G401 (cell line): ENCODE data around the gene SPDYE17. TPM values are rescaled to one million over a fixed set of nuclear protein-coding genes. Genes with fewer than 3 reads are reported as not detected.
"Not testable (repeated sequence)": the region's sequence is repeated elsewhere in the genome, so short reads cannot be mapped to it uniquely, and the experiment has no call there.

Experiments used
- DNase-seq: peaks from one replicate; pipeline ENCODE4 v3.0.0-alpha.2; 2015; ENCODE audit warnings: low spot score
- in situ Hi-C: cut with HindIII; loops from 2 replicates; pipeline ENCODE4 v1.10.0; 2016; ENCODE audit warnings: low sequenced_read_pairs, mixed read lengths
- total RNA-seq: library from RNA; depleted of rRNA; stranded (reverse); fragments of >200 nt; shearing (Covaris generic); gene quantifications from 2 replicates; pipeline ENCODE4 v1.2.3, GENCODE V29; 2014; rRNA removed

SPDYE17 gene, protein sequence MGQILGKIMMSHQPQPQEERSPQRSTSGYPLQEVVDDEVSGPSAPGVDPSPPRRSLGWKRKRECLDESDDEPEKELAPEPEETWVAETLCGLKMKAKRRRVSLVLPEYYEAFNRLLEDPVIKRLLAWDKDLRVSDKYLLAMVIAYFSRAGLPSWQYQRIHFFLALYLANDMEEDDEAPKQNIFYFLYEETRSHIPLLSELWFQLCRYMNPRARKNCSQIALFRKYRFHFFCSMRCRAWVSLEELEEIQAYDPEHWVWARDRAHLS
- not detected in 2 replicates for total RNA-seq

DNA sequence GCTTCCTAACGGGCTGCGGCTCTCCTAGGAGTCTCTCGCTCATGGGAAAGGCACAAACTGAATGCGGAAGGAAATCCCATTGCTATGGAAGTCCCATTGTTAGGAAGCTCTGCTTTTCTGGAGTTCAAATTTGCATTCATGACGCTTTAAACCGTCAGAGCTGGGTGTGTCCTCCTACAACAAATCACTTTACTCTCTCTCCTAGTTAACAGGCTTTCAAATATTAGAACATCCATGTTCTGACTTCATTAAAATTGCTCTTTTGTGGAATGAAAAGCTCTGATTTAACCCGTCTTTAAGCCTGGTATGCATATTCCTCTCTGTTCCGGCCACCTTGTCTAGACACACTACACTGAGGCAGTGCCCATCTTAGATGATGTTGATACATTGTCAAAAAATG, at the start of gene SPDYE17:
Gene SPDYE17, minus strand, starts transcription at position 101 of the 400 bp plus-strand sequence. CDS start 1,791 bp downstream, outside the sequence.
- DNase-seq, in situ Hi-C loops: not testable (repeated sequence)

DNA sequence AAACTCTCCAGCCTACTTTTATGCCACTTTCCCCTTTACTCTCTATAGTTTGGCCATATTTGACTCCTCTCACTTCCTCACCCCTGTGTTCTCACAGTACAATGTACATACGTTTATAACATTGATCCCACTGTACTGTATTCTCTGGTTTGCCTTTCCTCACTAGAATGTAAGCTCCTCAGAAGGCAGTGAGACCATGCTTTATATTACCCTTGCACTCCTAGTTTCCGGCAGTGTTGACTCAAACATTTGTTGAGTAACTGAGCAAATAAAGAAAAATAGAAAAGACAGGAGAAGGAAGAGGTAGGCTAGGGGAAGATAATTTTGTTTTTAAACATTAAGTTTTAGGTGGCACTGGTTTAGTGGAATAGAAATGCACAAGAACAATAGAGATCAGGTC, 48.1 kb upstream of the SPDYE17 start:
- DNase-seq, in situ Hi-C loops: not testable (repeated sequence)

- DNase-seq, in situ Hi-C loops: not testable (repeated sequence)
Measured at GRCh38 chr7:77079624-77080023, 47.5 kb upstream of the SPDYE17 start.

- in situ Hi-C loops, DNase-seq: not testable (repeated sequence)
Measured at GRCh38 chr7:77079112-77079511, 47.0 kb upstream of the SPDYE17 start.

GRCh38 chr7:77077060-77077459, 44.9 kb upstream of the SPDYE17 start:
- DNase-seq, in situ Hi-C loops: not testable (repeated sequence)

DNA sequence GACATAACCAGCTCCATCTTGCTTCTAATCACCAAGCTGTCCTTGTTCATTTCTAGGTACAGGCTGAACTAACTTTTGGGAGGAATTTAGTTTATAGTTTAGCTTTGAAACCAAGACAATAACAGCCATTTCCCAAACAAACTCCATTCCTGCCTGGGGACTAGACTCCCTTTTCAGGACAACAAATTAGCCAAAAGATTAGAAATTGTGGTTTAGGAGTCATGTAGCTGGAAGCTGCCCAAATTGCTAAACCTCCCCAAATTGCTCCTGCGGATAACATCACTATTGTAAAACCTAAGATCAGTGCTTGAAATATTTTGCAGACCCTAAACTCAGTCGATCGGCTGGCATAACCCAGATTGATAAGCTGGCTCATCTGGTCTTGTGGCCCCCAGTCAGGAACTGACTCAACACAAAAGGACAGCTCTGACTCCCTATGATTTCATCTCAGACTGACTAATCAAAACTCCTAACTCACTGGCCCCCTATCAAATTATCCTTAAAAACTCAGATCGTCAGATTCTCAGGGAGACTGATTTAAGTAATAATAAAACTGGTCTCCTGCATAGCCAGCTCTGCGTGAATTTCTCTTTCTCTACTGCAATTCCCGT, 42.7 kb upstream of the SPDYE17 start:
- in situ Hi-C loops, DNase-seq: not testable (repeated sequence)

GRCh38 chr7:77071108-77071507, 38.9 kb upstream of the SPDYE17 start:
- in situ Hi-C loops, DNase-seq: not testable (repeated sequence)

DNA sequence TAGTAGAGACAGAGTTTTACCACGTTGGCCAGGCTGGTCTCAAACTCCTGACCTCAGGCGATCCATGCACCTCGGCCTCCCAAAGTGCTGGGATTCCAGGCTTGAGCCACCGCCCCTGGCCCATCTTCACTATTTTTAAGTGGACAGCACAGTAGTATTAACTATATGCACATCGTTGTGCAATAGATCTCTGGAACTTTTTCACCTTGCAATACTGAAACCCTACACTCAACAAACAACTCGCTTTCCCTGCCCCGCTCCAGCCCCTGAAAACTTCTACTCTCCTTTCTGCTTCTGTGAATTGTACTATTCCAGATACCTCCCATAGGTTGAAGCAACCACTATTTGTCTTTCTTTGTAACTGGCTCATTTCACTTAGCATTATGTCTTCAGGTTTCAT, 33.7 kb upstream of the SPDYE17 start:
- DNase-seq, in situ Hi-C loops: not testable (repeated sequence)

DNA sequence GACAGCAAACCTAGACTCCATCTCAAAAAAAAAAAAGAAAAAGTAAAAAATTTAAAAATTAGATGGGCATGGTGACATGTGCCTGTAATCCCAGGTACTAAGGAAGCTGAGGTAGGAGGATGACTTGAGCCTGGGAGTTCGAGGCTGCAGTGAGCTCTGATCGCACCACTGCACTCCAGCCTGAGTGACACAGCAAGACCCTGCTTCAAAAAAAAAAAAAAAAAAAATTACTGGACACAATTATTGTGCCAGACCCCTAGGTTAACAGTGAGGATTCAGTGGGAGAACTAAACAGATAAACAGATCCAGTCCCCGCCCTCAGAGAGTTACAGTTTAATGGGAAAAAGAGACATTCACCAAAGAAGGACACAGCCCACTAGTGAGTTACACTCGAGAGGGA, 31.6 kb upstream of the SPDYE17 start:
- in situ Hi-C loops, DNase-seq: not testable (repeated sequence)

DNA sequence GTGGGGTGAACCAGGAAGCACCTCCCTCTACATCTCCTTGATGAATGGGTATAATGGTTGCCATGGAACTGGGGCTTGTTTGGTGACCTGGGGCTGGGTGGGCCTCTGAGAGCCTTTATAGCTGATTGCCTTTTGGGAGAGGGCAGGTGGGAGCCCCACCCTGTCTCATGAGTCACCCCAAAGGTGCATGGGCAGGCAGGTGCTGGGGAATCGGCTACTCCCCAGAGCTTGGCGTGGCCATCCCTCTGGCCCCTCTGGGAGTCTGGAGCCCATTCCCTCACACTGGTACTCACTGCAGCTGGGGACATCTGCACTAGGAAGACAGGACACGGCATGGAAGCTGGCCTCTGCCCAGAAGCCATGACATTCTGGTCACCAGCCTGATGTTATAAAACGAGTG, 30.4 kb upstream of the SPDYE17 start, which contains the start of gene SPDYE18:
Gene SPDYE18, minus strand, starts transcription at position 2 of the 400 bp plus-strand sequence. CDS start 2,046 bp downstream, outside the sequence.
- DNase-seq, in situ Hi-C loops: not testable (repeated sequence)

DNA sequence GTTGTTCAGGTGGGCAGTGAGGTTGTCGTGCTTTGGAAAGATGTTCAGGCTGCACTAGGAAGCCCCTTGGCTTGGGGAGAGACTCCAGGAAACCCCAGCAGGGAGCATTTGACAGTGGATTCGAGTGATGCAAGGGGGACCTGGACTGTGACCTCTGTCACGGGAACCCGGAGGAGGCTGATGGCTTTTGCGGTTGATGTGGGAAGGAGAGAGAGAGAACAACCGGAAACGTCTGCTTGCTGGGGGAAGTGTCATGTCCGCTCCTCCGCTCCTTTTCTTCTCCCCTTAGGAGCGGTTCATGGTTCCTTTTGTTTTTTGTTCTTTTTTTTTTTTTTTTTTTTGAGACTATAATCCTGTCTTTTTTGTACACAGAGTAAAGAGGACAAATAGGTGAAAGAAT, 5.8 kb downstream of the SPDYE17 start:
- in situ Hi-C loops, DNase-seq: not testable (repeated sequence)

- in situ Hi-C loops: not testable (repeated sequence)
- DNase-seq: peak; percentile 45
Measured at GRCh38 chr7:77010074-77010680, 22.0 kb downstream of the SPDYE17 start.

DNA sequence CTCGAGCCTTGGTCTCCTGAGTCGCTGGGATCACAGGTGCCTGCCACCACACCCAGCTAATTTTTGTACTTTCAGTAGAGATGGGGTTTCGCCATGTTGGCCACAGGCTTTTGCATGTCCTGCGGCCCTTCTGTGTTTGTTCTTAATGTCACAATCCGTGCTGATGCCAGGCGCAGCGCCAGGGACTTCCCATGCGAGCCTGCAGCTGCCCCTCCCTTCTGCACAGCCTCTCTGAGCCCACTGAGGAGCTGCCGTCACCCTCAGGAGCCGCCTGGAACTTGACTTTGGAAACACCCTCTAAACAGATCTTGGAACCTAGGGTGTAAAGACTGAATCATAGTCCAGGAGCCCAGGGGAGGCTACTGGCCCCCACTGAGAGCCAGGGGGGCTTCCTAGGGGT, 24.2 kb downstream of the SPDYE17 start:
- in situ Hi-C loops: not testable (repeated sequence)
- peak; percentile 0 for DNase-seq

GRCh38 chr7:77006127-77007110, 25.7 kb downstream of the SPDYE17 start:
- DNase-seq, in situ Hi-C loops: not testable (repeated sequence)

- DNase-seq, in situ Hi-C loops: not testable (repeated sequence)
Measured at GRCh38 chr7:77005461-77006057, 26.6 kb downstream of the SPDYE17 start.

GRCh38 chr7:77004151-77004550, 28.0 kb downstream of the SPDYE17 start:
- DNase-seq, in situ Hi-C loops: not testable (repeated sequence)

DNA sequence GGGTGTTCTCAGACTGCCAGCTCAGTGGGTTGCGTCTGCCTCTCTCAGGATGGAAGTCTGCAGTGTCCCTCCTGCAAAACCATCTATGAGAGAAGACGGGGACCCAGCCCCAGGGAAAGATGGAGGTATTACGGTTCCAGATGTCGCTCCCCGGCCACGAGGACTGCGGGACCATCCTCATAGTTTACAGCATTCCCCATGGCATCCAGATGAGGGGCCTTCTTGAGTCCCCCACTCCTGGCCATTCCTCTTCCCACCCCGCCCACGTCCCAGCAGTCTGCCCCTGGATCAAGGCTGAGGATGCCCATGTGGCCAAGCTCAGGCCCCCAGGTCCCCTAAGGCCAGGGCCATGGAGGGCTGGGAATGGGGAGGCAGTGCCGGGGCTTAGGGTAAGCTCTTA, 28.9 kb downstream of the SPDYE17 start:
- DNase-seq, in situ Hi-C loops: not testable (repeated sequence)

DNA sequence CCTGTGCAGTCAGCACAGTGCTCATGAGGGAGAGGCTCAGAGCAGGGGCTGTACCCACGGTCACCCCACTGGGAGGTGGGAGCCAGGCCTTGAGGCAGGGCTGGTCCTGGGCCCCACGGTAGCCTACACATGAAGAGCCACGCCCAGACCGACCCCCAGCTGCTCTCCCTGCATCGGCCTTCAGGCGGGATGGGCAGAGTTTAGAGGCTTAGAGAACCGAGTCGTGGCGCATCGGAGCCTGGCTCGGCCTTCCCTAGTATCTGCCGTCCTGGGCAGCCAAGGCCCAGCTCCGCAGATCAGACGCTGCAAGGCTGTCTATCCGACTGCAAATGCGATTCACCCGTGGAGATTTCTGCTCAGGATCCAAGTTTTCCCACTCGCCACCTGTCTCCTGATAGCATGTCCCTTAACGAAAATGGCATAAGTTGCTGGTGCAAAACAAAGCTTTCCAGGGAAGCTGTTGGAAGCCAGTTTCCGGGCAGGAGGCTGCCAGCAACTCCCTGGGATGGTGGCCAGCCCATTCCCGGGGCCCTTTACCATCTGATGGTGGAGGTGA, 29.4 kb downstream of the SPDYE17 start:
- DNase-seq: peak; percentile 87
- in situ Hi-C loops: not testable (repeated sequence)
